Panc1 (cell line): ENCODE results near the gene DNAH3.
"Not testable (repeated sequence)": the region's sequence is repeated elsewhere in the genome, so short reads cannot be mapped to it uniquely, and the experiment has no call there.

Source experiments
- POLR2AphosphoS5 ChIP-seq: IDR thresholded peaks from 2 replicates; pipeline ENCODE4 v1.6.1; 2012; ENCODE audit warnings: mild to moderate bottlenecking, low read depth, low read length, moderate library complexity
- SIN3A ChIP-seq: IDR thresholded peaks from 2 replicates; pipeline ENCODE4 v1.6.1; 2012; ENCODE audit warnings: low read depth, mild to moderate bottlenecking, low read length, moderate library complexity, borderline replicate concordance; ENCODE audit not compliant: insufficient read depth
- TCF7L2 ChIP-seq: IDR thresholded peaks from 2 replicates; pipeline ENCODE4 v1.6.1; 2011; ENCODE audit warnings: mild to moderate bottlenecking, low read depth, low read length, inconsistent platforms
- TF ChIP-seq, protein P1 (sequence below): fragments of 450-650 bp; IDR thresholded peaks from 2 replicates; pipeline ENCODE4 v1.5.1; 2017; ENCODE audit warnings: mild to moderate bottlenecking
- TF ChIP-seq, protein P2 (sequence below), 2 experiments: IDR thresholded peaks; 2 replicates each; pipeline ENCODE4 v1.6.1; 2011 to 2012; ENCODE audit warnings: low read depth in 2 of 2, control low read depth in 1 of 2, low read length in 1 of 2, mild to moderate bottlenecking in 1 of 2, moderate library complexity in 1 of 2; ENCODE audit not compliant: insufficient read depth in 1 of 2

DNA sequence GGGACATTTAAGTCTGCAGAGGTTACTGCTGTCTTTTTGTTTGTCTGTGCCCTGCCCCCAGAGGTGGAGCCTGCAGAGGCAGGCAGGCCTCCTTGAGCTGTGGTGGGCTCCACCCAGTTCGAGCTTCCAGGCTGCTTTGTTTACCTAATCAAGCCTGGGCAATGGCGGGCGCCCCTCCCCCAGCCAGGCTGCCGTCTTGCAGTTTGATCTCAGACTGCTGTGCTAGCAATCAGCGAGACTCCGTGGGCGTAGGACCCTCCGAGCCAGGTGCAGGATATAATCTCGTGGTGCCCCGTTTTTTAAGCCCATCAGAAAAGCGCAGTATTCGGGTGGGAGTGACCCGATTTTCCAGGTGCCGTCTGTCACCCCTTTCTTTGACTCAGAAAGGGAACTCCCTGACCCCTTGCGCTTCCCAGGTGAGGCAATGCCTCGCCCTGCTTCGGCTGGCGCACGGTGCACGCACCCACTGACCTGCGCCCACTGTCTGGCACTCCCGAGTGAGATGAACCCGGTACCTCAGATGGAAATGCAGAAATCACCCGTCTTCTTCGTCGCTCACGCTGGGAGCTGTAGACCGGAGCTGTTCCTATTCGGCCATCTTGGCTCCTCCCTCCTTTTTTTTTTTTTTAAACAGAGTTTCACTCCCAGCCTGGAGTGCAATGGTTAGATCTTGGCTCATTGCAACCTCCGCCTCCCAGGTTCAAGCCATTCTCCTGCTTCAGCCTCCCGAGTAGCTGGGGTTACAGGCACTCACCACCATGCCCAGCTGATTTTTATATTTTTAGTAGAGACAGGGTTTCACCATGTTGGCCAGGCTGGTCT lies 102.3 kb downstream of the DNAH3 start:
- TF ChIP-seq, protein P1, sequence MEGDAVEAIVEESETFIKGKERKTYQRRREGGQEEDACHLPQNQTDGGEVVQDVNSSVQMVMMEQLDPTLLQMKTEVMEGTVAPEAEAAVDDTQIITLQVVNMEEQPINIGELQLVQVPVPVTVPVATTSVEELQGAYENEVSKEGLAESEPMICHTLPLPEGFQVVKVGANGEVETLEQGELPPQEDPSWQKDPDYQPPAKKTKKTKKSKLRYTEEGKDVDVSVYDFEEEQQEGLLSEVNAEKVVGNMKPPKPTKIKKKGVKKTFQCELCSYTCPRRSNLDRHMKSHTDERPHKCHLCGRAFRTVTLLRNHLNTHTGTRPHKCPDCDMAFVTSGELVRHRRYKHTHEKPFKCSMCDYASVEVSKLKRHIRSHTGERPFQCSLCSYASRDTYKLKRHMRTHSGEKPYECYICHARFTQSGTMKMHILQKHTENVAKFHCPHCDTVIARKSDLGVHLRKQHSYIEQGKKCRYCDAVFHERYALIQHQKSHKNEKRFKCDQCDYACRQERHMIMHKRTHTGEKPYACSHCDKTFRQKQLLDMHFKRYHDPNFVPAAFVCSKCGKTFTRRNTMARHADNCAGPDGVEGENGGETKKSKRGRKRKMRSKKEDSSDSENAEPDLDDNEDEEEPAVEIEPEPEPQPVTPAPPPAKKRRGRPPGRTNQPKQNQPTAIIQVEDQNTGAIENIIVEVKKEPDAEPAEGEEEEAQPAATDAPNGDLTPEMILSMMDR, result not testable (repeated sequence)
- TF ChIP-seq POLR2AphosphoS5, SIN3A, TCF7L2: not testable (repeated sequence)
- TF ChIP-seq, protein P2, sequence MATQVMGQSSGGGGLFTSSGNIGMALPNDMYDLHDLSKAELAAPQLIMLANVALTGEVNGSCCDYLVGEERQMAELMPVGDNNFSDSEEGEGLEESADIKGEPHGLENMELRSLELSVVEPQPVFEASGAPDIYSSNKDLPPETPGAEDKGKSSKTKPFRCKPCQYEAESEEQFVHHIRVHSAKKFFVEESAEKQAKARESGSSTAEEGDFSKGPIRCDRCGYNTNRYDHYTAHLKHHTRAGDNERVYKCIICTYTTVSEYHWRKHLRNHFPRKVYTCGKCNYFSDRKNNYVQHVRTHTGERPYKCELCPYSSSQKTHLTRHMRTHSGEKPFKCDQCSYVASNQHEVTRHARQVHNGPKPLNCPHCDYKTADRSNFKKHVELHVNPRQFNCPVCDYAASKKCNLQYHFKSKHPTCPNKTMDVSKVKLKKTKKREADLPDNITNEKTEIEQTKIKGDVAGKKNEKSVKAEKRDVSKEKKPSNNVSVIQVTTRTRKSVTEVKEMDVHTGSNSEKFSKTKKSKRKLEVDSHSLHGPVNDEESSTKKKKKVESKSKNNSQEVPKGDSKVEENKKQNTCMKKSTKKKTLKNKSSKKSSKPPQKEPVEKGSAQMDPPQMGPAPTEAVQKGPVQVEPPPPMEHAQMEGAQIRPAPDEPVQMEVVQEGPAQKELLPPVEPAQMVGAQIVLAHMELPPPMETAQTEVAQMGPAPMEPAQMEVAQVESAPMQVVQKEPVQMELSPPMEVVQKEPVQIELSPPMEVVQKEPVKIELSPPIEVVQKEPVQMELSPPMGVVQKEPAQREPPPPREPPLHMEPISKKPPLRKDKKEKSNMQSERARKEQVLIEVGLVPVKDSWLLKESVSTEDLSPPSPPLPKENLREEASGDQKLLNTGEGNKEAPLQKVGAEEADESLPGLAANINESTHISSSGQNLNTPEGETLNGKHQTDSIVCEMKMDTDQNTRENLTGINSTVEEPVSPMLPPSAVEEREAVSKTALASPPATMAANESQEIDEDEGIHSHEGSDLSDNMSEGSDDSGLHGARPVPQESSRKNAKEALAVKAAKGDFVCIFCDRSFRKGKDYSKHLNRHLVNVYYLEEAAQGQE (IDR thresholded peaks at IDR 0.05; ENCODE audit: insufficient read depth in 1 of 2, low read depth in 2 of 2, low read length in 1 of 2), result not testable (repeated sequence)
